GM23338 (cell line): ENCODE data around the gene PLA2R1. TPM values are rescaled to one million over a fixed set of nuclear protein-coding genes. Genes with fewer than 3 reads are reported as not detected.

Experiments used
- ATAC-seq: fragments of 200-7000 bp; cut with Tn5 transposase; 3 replicates; pipeline ENCODE4 v1.9.1; 2020
- DNase-seq: peaks from one replicate; pipeline ENCODE4 v3.0.0-alpha.2; 2015; ENCODE audit warnings: low spot score
- H2AFZ ChIP-seq: fragments of 200-600 bp; sonication (generic); 2 replicates; pipeline ENCODE4 v1.8.0; 2016; ENCODE audit warnings: antibody characterized with exemption, mild to moderate bottlenecking, moderate library complexity
- H3F3A ChIP-seq: fragments of 200-600 bp; sonication (generic); replicated peaks from 2 replicates; pipeline ENCODE4 v1.8.0; 2017; ENCODE audit warnings: antibody characterized with exemption, mixed run types, low read depth
- H3K27ac ChIP-seq: fragments of 200-600 bp; sonication (generic); 2 replicates; pipeline ENCODE4 v1.6.1; 2016; ENCODE audit warnings: low read depth
- H3K27me3 ChIP-seq: fragments of 200-600 bp; sonication (generic); 2 replicates; pipeline ENCODE4 v1.8.0; 2016; ENCODE audit warnings: mild to moderate bottlenecking, mixed run types, moderate library complexity; ENCODE audit not compliant: insufficient read depth
- H3K36me3 ChIP-seq: fragments of 200-600 bp; sonication (generic); 2 replicates; pipeline ENCODE4 v1.8.0; 2016; ENCODE audit warnings: mild to moderate bottlenecking; ENCODE audit not compliant: insufficient read depth
- H3K4me1 ChIP-seq: fragments of 200-600 bp; sonication (generic); 2 replicates; pipeline ENCODE4 v1.8.0; 2016; ENCODE audit warnings: mild to moderate bottlenecking, moderate library complexity; ENCODE audit not compliant: insufficient read depth
- H3K4me2 ChIP-seq: fragments of 200-600 bp; sonication (generic); 2 replicates; pipeline ENCODE4 v1.7.1; 2017; ENCODE audit warnings: mixed run types
- H3K4me3 ChIP-seq: fragments of 200-600 bp; sonication (generic); 2 replicates; pipeline ENCODE4 v1.6.1; 2016; ENCODE audit warnings: mixed run types
- H3K79me2 ChIP-seq: fragments of 200-600 bp; sonication (generic); replicated peaks from 2 replicates; pipeline ENCODE4 v1.8.0; 2017; ENCODE audit warnings: mild to moderate bottlenecking; ENCODE audit not compliant: insufficient read depth
- H3K9me2 ChIP-seq: fragments of 200-600 bp; sonication (generic); 2 replicates; pipeline ENCODE4 v1.8.0; 2017; ENCODE audit not compliant: insufficient read depth
- H4K20me1 ChIP-seq: fragments of 200-600 bp; sonication (generic); replicated peaks from 2 replicates; pipeline ENCODE4 v1.8.0; 2017; ENCODE audit warnings: mild to moderate bottlenecking; ENCODE audit not compliant: insufficient read depth
- H3K27ac Mint-ChIP-seq: 2 replicates; pipeline ENCODE4 v1.8.0; 2020; ENCODE audit warnings: inconsistent platforms, mild to moderate bottlenecking, moderate library complexity, mixed read lengths
- H3K27me3 Mint-ChIP-seq: 3 replicates; pipeline ENCODE4 v1.8.0; 2022; ENCODE audit warnings: low read depth, mild to moderate bottlenecking, moderate library complexity, mixed read lengths, inconsistent platforms; ENCODE audit not compliant: insufficient read depth, poor library complexity
- H3K36me3 Mint-ChIP-seq: 3 replicates; pipeline ENCODE4 v1.8.0; 2021; ENCODE audit warnings: low read depth, mild to moderate bottlenecking, inconsistent platforms, moderate library complexity, mixed read lengths
- H3K4me1 Mint-ChIP-seq: 3 replicates; pipeline ENCODE4 v1.8.0; 2020; ENCODE audit warnings: mild to moderate bottlenecking, inconsistent platforms, mixed read lengths
- H3K4me3 Mint-ChIP-seq: 3 replicates; pipeline ENCODE4 v1.8.0; 2021; ENCODE audit warnings: moderate library complexity, mild to moderate bottlenecking, inconsistent platforms, mixed read lengths
- H3K9me3 Mint-ChIP-seq: 3 replicates; pipeline ENCODE4 v1.8.0; 2020; ENCODE audit warnings: moderate library complexity, mild to moderate bottlenecking, inconsistent platforms, mixed read lengths
- CREB1 ChIP-seq: fragments of 250-450 bp; sonication (Bioruptor Pico); IDR thresholded peaks from 2 replicates; pipeline ENCODE4 v1.5.0; 2020; ENCODE audit warnings: low read depth, mild to moderate bottlenecking, moderate library complexity
- EZH2 ChIP-seq: fragments of 200-600 bp; sonication (generic); IDR thresholded peaks from one replicate; pipeline ENCODE4 v1.8.0; 2017; ENCODE audit warnings: antibody characterized with exemption, mild to moderate bottlenecking, low read depth; ENCODE audit not compliant: unreplicated experiment
- JUNB ChIP-seq: IDR thresholded peaks from one replicate; pipeline ENCODE4 v1.6.1; 2016; ENCODE audit warnings: antibody characterized with exemption; ENCODE audit not compliant: unreplicated experiment
- NANOG ChIP-seq: IDR thresholded peaks from 2 replicates; pipeline ENCODE4 v1.6.1; 2016; ENCODE audit warnings: antibody characterized with exemption, borderline replicate concordance
- POLR2AphosphoS5 ChIP-seq: IDR thresholded peaks from 2 replicates; pipeline ENCODE4 v1.6.1; 2016; ENCODE audit warnings: antibody characterized with exemption, low read depth
- STAT1 ChIP-seq: IDR thresholded peaks from one replicate; pipeline ENCODE4 v1.6.1; 2016; ENCODE audit warnings: antibody characterized with exemption; ENCODE audit not compliant: unreplicated experiment
- ZNF114 ChIP-seq: fragments of 250-450 bp; sonication (Bioruptor Pico); IDR thresholded peaks from 2 replicates; pipeline ENCODE4 v1.5.0; 2020; ENCODE audit warnings: mild to moderate bottlenecking, moderate library complexity
- ZNF331 ChIP-seq: fragments of 250-450 bp; sonication (Bioruptor Pico); IDR thresholded peaks from 2 replicates; pipeline ENCODE4 v1.5.0; 2020; ENCODE audit warnings: low read depth, mild to moderate bottlenecking, moderate library complexity
- polyA plus RNA-seq: library from polyadenylated mRNA; unstranded; fragments of >200 nt; fragmentation: Nextera tagmentation; extraction: Ambion mirVana; gene quantifications from 2 replicates; pipeline ENCODE4 v1.2.1, GENCODE V29; 2016
- total RNA-seq: library from RNA; depleted of rRNA; stranded (reverse); fragments of >200 nt; shearing (Covaris generic); gene quantifications from 2 replicates; pipeline ENCODE4 v1.2.3, GENCODE V29; 2014
- TF ChIP-seq, protein P1 (sequence below), 2 experiments: fragments of 200-600 bp in 1 of 2; sonication (generic) in 1 of 2; conservative IDR thresholded peaks; 2 replicates each; pipeline versions ENCODE4 v1.5.1 to v1.6.1; 2016 to 2017; ENCODE audit warnings: antibody characterized with exemption in 2 of 2, low read depth in 2 of 2, mild to moderate bottlenecking in 2 of 2, moderate library complexity in 1 of 2
- TF ChIP-seq, protein P2 (sequence below): IDR thresholded peaks from one replicate; pipeline ENCODE4 v1.6.1; 2018; ENCODE audit warnings: antibody characterized with exemption; ENCODE audit not compliant: unreplicated experiment
- TF ChIP-seq, protein P3 (sequence below): fragments of 250-450 bp; sonication (Bioruptor Pico); IDR thresholded peaks from 2 replicates; pipeline ENCODE4 v1.5.0; 2020; ENCODE audit warnings: mild to moderate bottlenecking, moderate library complexity

The PLA2R1 gene
- total and polyA plus RNA-seq, 2 experiments from 2014 or later: 0.57 to 1.2 TPM

DNA sequence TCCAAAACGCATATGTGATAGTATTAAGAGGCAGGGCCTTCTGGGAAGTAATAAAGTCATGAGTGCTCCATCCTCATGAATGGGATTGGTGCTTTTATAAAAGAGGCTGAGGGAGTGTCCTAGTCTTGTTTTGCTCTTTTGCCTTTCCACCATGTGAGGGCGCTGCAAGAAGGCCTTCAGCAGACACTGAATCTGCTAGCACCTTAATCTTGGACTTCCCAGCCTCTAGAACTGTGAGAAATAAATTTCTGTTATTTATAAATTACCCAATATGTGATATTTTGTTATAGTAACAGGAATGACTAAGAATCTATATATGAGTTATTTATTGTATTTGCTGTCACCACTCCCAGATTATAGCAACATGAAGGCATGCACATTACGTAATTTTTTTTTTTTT is 63.5 kb downstream of the PLA2R1 start:
- DNase-seq: peak; percentile 42
- Mint-ChIP-seq H3K27ac (no peak overlapping the region), H3K36me3 (peaks cover 10% of the 10 kb centered on the region; the same call in 2 of the 3 replicates), H3K27me3 (no peaks in the 10 kb centered on the region), H3K4me1 (peaks cover 8% of the 10 kb centered on the region; the same call in 2 of the 3 replicates), H3K4me3 (no peak overlapping the region), H3K9me3 (peaks cover 8% of the 10 kb centered on the region; the same call in 2 of the 3 replicates)
- no peak overlapping the region for H3K4me3 ChIP-seq
- no peak for ATAC-seq
- TF ChIP-seq, protein P1, sequence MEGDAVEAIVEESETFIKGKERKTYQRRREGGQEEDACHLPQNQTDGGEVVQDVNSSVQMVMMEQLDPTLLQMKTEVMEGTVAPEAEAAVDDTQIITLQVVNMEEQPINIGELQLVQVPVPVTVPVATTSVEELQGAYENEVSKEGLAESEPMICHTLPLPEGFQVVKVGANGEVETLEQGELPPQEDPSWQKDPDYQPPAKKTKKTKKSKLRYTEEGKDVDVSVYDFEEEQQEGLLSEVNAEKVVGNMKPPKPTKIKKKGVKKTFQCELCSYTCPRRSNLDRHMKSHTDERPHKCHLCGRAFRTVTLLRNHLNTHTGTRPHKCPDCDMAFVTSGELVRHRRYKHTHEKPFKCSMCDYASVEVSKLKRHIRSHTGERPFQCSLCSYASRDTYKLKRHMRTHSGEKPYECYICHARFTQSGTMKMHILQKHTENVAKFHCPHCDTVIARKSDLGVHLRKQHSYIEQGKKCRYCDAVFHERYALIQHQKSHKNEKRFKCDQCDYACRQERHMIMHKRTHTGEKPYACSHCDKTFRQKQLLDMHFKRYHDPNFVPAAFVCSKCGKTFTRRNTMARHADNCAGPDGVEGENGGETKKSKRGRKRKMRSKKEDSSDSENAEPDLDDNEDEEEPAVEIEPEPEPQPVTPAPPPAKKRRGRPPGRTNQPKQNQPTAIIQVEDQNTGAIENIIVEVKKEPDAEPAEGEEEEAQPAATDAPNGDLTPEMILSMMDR (conservative IDR thresholded peaks at IDR 0.05; ENCODE audit: low read depth in 2 of 2): peak; percentile 68 to 69
- TF ChIP-seq, protein P2, sequence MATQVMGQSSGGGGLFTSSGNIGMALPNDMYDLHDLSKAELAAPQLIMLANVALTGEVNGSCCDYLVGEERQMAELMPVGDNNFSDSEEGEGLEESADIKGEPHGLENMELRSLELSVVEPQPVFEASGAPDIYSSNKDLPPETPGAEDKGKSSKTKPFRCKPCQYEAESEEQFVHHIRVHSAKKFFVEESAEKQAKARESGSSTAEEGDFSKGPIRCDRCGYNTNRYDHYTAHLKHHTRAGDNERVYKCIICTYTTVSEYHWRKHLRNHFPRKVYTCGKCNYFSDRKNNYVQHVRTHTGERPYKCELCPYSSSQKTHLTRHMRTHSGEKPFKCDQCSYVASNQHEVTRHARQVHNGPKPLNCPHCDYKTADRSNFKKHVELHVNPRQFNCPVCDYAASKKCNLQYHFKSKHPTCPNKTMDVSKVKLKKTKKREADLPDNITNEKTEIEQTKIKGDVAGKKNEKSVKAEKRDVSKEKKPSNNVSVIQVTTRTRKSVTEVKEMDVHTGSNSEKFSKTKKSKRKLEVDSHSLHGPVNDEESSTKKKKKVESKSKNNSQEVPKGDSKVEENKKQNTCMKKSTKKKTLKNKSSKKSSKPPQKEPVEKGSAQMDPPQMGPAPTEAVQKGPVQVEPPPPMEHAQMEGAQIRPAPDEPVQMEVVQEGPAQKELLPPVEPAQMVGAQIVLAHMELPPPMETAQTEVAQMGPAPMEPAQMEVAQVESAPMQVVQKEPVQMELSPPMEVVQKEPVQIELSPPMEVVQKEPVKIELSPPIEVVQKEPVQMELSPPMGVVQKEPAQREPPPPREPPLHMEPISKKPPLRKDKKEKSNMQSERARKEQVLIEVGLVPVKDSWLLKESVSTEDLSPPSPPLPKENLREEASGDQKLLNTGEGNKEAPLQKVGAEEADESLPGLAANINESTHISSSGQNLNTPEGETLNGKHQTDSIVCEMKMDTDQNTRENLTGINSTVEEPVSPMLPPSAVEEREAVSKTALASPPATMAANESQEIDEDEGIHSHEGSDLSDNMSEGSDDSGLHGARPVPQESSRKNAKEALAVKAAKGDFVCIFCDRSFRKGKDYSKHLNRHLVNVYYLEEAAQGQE: no peak
- TF ChIP-seq ZNF331 (CRISPR knock-in tag): no peak
- no peak for TF ChIP-seq STAT1
- TF ChIP-seq JUNB: no peak
- H3K27ac ChIP-seq: no peak overlapping the region
- no peaks in the 10 kb centered on the region for H3K9me2 ChIP-seq
- peaks cover 6% of the 10 kb centered on the region; the same call in 1 of the 2 replicates for H3K4me1 ChIP-seq
- no peaks in the 10 kb centered on the region for H3F3A ChIP-seq
- no peak overlapping the region for H3K4me2 ChIP-seq
- H3K36me3 ChIP-seq: peaks cover 6% of the 10 kb centered on the region; the same call in 1 of the 2 replicates
- no peak overlapping the region for H2AFZ ChIP-seq
- no peaks in the 10 kb centered on the region for H3K27me3 ChIP-seq
- H3K79me2 ChIP-seq: no peaks in the 10 kb centered on the region
- no peaks in the 10 kb centered on the region for H4K20me1 ChIP-seq

DNA sequence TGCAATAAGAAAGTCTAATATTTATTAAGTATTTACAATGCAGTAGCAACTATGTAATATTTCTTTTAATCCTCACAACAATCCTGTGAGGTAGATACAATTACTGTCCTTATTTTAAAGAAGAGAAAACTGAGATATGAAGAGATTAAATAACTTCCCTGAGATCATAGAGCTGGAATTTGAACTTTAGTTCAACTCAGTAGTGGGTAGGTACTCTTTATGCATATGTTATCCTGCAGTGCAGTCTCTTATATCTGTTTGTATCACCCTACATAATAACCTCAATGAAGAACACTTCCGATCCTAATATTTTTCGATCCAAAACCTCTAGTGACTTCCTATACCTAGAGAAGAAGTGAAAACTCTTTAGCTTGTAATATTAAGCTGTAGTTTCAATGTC is 64.2 kb downstream of the PLA2R1 start:
- peaks cover 6% of the 10 kb centered on the region; the same call in 1 of the 2 replicates for H3K36me3 ChIP-seq
- no peaks in the 10 kb centered on the region for H3F3A ChIP-seq
- no peaks in the 10 kb centered on the region for H3K79me2 ChIP-seq
- no peak for DNase-seq
- peaks cover 6% of the 10 kb centered on the region; the same call in 1 of the 2 replicates for H3K4me1 ChIP-seq
- no peaks in the 10 kb centered on the region for H3K27me3 ChIP-seq
- H2AFZ ChIP-seq: no peak overlapping the region
- no peak overlapping the region for H3K4me3 ChIP-seq
- ATAC-seq: no peak
- Mint-ChIP-seq H3K4me1 (peaks cover 8% of the 10 kb centered on the region; the same call in 2 of the 3 replicates), H3K27me3 (no peaks in the 10 kb centered on the region), H3K36me3 (peaks cover 10% of the 10 kb centered on the region; the same call in 2 of the 3 replicates), H3K27ac (no peak overlapping the region), H3K9me3 (peaks cover 8% of the 10 kb centered on the region; the same call in 2 of the 3 replicates), H3K4me3 (no peak overlapping the region)
- H4K20me1 ChIP-seq: no peaks in the 10 kb centered on the region
- H3K4me2 ChIP-seq: no peak overlapping the region
- no peak overlapping the region for H3K27ac ChIP-seq
- no peaks in the 10 kb centered on the region for H3K9me2 ChIP-seq
- TF ChIP-seq JUNB (no peak), ZNF114 (no peak), NANOG (no peak), CREB1 (no peak), EZH2 (no peak), STAT1 (no peak), POLR2AphosphoS5 (no peak)
- TF ChIP-seq, protein P3, sequence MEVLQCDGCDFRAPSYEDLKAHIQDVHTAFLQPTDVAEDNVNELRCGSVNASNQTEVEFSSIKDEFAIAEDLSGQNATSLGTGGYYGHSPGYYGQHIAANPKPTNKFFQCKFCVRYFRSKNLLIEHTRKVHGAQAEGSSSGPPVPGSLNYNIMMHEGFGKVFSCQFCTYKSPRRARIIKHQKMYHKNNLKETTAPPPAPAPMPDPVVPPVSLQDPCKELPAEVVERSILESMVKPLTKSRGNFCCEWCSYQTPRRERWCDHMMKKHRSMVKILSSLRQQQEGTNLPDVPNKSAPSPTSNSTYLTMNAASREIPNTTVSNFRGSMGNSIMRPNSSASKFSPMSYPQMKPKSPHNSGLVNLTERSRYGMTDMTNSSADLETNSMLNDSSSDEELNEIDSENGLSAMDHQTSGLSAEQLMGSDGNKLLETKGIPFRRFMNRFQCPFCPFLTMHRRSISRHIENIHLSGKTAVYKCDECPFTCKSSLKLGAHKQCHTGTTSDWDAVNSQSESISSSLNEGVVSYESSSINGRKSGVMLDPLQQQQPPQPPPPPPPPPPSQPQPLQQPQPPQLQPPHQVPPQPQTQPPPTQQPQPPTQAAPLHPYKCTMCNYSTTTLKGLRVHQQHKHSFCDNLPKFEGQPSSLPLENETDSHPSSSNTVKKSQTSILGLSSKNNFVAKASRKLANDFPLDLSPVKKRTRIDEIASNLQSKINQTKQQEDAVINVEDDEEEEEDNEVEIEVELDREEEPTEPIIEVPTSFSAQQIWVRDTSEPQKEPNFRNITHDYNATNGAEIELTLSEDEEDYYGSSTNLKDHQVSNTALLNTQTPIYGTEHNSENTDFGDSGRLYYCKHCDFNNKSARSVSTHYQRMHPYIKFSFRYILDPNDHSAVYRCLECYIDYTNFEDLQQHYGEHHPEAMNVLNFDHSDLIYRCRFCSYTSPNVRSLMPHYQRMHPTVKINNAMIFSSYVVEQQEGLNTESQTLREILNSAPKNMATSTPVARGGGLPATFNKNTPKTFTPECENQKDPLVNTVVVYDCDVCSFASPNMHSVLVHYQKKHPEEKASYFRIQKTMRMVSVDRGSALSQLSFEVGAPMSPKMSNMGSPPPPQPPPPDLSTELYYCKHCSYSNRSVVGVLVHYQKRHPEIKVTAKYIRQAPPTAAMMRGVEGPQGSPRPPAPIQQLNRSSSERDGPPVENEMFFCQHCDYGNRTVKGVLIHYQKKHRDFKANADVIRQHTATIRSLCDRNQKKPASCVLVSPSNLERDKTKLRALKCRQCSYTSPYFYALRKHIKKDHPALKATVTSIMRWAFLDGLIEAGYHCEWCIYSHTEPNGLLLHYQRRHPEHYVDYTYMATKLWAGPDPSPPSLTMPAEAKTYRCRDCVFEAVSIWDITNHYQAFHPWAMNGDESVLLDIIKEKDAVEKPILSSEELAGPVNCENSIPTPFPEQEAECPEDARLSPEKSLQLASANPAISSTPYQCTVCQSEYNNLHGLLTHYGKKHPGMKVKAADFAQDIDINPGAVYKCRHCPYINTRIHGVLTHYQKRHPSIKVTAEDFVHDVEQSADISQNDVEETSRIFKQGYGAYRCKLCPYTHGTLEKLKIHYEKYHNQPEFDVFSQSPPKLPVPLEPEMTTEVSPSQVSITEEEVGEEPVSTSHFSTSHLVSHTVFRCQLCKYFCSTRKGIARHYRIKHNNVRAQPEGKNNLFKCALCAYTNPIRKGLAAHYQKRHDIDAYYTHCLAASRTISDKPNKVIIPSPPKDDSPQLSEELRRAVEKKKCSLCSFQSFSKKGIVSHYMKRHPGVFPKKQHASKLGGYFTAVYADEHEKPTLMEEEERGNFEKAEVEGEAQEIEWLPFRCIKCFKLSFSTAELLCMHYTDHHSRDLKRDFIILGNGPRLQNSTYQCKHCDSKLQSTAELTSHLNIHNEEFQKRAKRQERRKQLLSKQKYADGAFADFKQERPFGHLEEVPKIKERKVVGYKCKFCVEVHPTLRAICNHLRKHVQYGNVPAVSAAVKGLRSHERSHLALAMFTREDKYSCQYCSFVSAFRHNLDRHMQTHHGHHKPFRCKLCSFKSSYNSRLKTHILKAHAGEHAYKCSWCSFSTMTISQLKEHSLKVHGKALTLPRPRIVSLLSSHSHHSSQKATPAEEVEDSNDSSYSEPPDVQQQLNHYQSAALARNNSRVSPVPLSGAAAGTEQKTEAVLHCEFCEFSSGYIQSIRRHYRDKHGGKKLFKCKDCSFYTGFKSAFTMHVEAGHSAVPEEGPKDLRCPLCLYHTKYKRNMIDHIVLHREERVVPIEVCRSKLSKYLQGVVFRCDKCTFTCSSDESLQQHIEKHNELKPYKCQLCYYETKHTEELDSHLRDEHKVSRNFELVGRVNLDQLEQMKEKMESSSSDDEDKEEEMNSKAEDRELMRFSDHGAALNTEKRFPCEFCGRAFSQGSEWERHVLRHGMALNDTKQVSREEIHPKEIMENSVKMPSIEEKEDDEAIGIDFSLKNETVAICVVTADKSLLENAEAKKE (CRISPR knock-in tag): no peak
